Esophagus mucosa (tissue), 1 donor: ENCODE measurements around the gene BTBD9. TPM values are rescaled to one million over a fixed set of nuclear protein-coding genes. Genes with fewer than 3 reads are reported as not detected.

Experiments
- ATAC-seq: fragments of 200-7000 bp; cut with Tn5 transposase; one replicate; pipeline ENCODE4 v1.9.1; 2020
- total RNA-seq: library from RNA; stranded (reverse); gene quantifications from one replicate; pipeline ENCODE4 v1.2.4, GENCODE V29; 2023
- donor health status: DM: yes; HTN: yes; CAD: no.

BTBD9 gene
- total RNA-seq, 1 donor from 2014 or later: 13.4 TPM

GRCh38 chr6:38234934-38235682 lies 404.6 kb downstream of the BTBD9 start:
- no peak for ATAC-seq

GRCh38 chr6:38234141-38234540 lies 405.6 kb downstream of the BTBD9 start:
- ATAC-seq: no peak

- ATAC-seq: no peak
These were observed 406.5 kb downstream of the BTBD9 start for GRCh38 chr6:38233161-38233791.

GRCh38 chr6:38225766-38226165 lies 414.0 kb downstream of the BTBD9 start:
- no peak for ATAC-seq

- ATAC-seq: no peak
These were observed 418.5 kb downstream of the BTBD9 start for GRCh38 chr6:38221251-38221650.

GRCh38 chr6:38220069-38220723 lies 419.5 kb downstream of the BTBD9 start:
- ATAC-seq: no peak

- peak; percentile 85 for ATAC-seq
These were observed 421.5 kb downstream of the BTBD9 start for GRCh38 chr6:38218235-38218634.

GRCh38 chr6:38216451-38216850 lies 423.3 kb downstream of the BTBD9 start:
- no peak for ATAC-seq

GRCh38 chr6:38215651-38216311 lies 423.9 kb downstream of the BTBD9 start:
- ATAC-seq: no peak

GRCh38 chr6:38215225-38215624 lies 424.5 kb downstream of the BTBD9 start:
- no peak for ATAC-seq

- no peak for ATAC-seq
These were observed 425.6 kb downstream of the BTBD9 start for GRCh38 chr6:38214159-38214558.

- no peak for ATAC-seq
These were observed 426.5 kb downstream of the BTBD9 start for GRCh38 chr6:38213251-38213658.

GRCh38 chr6:38212579-38212978 lies 427.1 kb downstream of the BTBD9 start:
- no peak for ATAC-seq

- no peak for ATAC-seq
These were observed 427.6 kb downstream of the BTBD9 start for GRCh38 chr6:38212116-38212515.

- no peak for ATAC-seq
These were observed 430.1 kb downstream of the BTBD9 start for GRCh38 chr6:38209371-38210260.

- ATAC-seq: no peak
These were observed 431.7 kb downstream of the BTBD9 start for GRCh38 chr6:38208028-38208427.

- no peak for ATAC-seq
These were observed 432.4 kb downstream of the BTBD9 start for GRCh38 chr6:38207375-38207774.

GRCh38 chr6:38198219-38198618 lies 441.5 kb downstream of the BTBD9 start:
- no peak for ATAC-seq

- no peak for ATAC-seq
These were observed 444.6 kb downstream of the BTBD9 start for GRCh38 chr6:38195113-38195635.

- ATAC-seq: no peak
These were observed 445.1 kb downstream of the BTBD9 start for GRCh38 chr6:38194589-38194988.

- no peak for ATAC-seq
These were observed 445.5 kb downstream of the BTBD9 start for GRCh38 chr6:38194282-38194572.
